Vagina (tissue), 2 donors: ENCODE results near the gene CLPTM1L.
"Not testable (repeated sequence)": the region's sequence is repeated elsewhere in the genome, so short reads cannot be mapped to it uniquely, and the experiment has no call there.

Source experiments
- CTCF ChIP-seq, 3 experiments: fragments of 450-650 bp in 2 of 3; fragments of 200-600 bp in 1 of 3; sonication (generic) in 1 of 3; IDR thresholded peaks; one replicate each; pipeline ENCODE4 v1.5.1; 2017 to 2019; ENCODE audit warnings: antibody characterized with exemption in 3 of 3, mild to moderate bottlenecking in 2 of 3, moderate library complexity in 2 of 3
- POLR2AphosphoS5 ChIP-seq, 2 donors: sonication (generic); formaldehyde crosslinking; IDR thresholded peaks; one replicate each; pipeline ENCODE4 v1.9.0; 2017; ENCODE audit warnings: antibody characterized with exemption in 2 of 2, mild to moderate bottlenecking in 2 of 2, low read depth in 1 of 2; ENCODE audit not compliant: insufficient read depth in 1 of 2

- TF ChIP-seq CTCF (IDR thresholded peaks at IDR 0.05); POLR2AphosphoS5 (IDR thresholded peaks at IDR 0.05; ENCODE audit: insufficient read depth in 1 of 2, low read depth in 1 of 2): not testable (repeated sequence)
Observed at GRCh38 chr5:1289559-1289958, 55.3 kb downstream of the CLPTM1L start.
